CD14-positive monocyte (primary cell): ENCODE measurements around the gene AKR1C1. TPM values are rescaled to one million over a fixed set of nuclear protein-coding genes. Genes with fewer than 3 reads are reported as not detected.
"Not testable (repeated sequence)": the region's sequence is repeated elsewhere in the genome, so short reads cannot be mapped to it uniquely, and the experiment has no call there.

Source experiments
- DNase-seq, 3 donors: peaks; one replicate each; pipeline ENCODE4 v3.0.0-alpha.2; 2011 to 2022
- H2AFZ ChIP-seq: 2 replicates; pipeline ENCODE4 v1.6.0; 2012; ENCODE audit warnings: mild to moderate bottlenecking, low read depth, low read length, inconsistent platforms; ENCODE audit not compliant: insufficient read depth, poor library complexity, severe bottlenecking
- H3K27ac ChIP-seq, 2 donors: 1 replicate in 1 of 2; 2 replicates in 1 of 2; pipeline ENCODE4 v1.5.1; 2012 to 2013; ENCODE audit warnings: low read length in 2 of 2, control low read depth in 1 of 2, inconsistent platforms in 1 of 2, low read depth in 1 of 2, mild to moderate bottlenecking in 1 of 2
- H3K27me3 ChIP-seq, 2 donors: one replicate each; pipeline versions ENCODE4 v1.6.0 to v1.6.1; 2011 to 2013; ENCODE audit warnings: low read length in 2 of 2; ENCODE audit not compliant: control insufficient read depth in 2 of 2, insufficient read depth in 2 of 2
- H3K36me3 ChIP-seq, 2 donors: replicated peaks in 1 of 2; 1 replicate in 1 of 2; 2 replicates in 1 of 2; pipeline versions ENCODE4 v1.5.1 to v1.6.1; 2012 to 2013; ENCODE audit warnings: low read length in 2 of 2, control low read depth in 1 of 2, inconsistent platforms in 1 of 2, mild to moderate bottlenecking in 1 of 2; ENCODE audit not compliant: insufficient read depth in 2 of 2, control insufficient read depth in 1 of 2
- H3K4me1 ChIP-seq, 2 donors: 1 replicate in 1 of 2; 2 replicates in 1 of 2; pipeline versions ENCODE4 v1.5.1 to v1.6.1; 2012 to 2013; ENCODE audit warnings: low read length in 2 of 2, control low read depth in 1 of 2, inconsistent platforms in 1 of 2, mild to moderate bottlenecking in 1 of 2, moderate library complexity in 1 of 2; ENCODE audit not compliant: insufficient read depth in 2 of 2, control insufficient read depth in 1 of 2
- H3K4me2 ChIP-seq: replicated peaks from 2 replicates; pipeline ENCODE3; 2012; ENCODE audit warnings: low read length, moderate library complexity, mild to moderate bottlenecking; ENCODE audit not compliant: poor library complexity, severe bottlenecking; ENCODE audit errors: extremely low read depth
- H3K4me3 ChIP-seq, 3 experiments: fragments of 200-600 bp in 1 of 3; sonication (generic) in 1 of 3; replicated peaks in 1 of 3; 1 replicate in 2 of 3; 2 replicates in 1 of 3; pipeline ENCODE4 v1.5.1; 2011 to 2013; ENCODE audit warnings: low read length in 3 of 3, mild to moderate bottlenecking in 3 of 3, control low read depth in 2 of 3, low read depth in 2 of 3, inconsistent platforms in 1 of 3, moderate library complexity in 1 of 3
- H3K79me2 ChIP-seq: 2 replicates; pipeline ENCODE4 v1.6.0; 2012; ENCODE audit warnings: mild to moderate bottlenecking, control low read depth, inconsistent platforms, low read length, moderate library complexity; ENCODE audit not compliant: insufficient read depth
- H3K9ac ChIP-seq: 2 replicates; pipeline ENCODE4 v1.6.0; 2017; ENCODE audit warnings: low read length, mild to moderate bottlenecking; ENCODE audit not compliant: insufficient read depth, poor library complexity, severe bottlenecking
- H3K9me3 ChIP-seq, 2 donors: replicated peaks in 1 of 2; 1 replicate in 1 of 2; 2 replicates in 1 of 2; pipeline versions ENCODE4 v1.5.1 to v1.6.1; 2012 to 2013; ENCODE audit warnings: low read length in 2 of 2, control low read depth in 1 of 2; ENCODE audit not compliant: control insufficient read depth in 1 of 2, insufficient read depth in 1 of 2
- H4K20me1 ChIP-seq: 2 replicates; pipeline ENCODE4 v1.6.0; 2012; ENCODE audit warnings: mild to moderate bottlenecking, low read length, control low read depth, moderate library complexity; ENCODE audit not compliant: insufficient read depth
- H3K27ac Mint-ChIP-seq, 7 donors: one replicate each; pipeline ENCODE4 v1.8.0; 2020; ENCODE audit warnings: mild to moderate bottlenecking in 7 of 7, mixed read lengths in 7 of 7, moderate library complexity in 6 of 7, inconsistent platforms in 2 of 7
- H3K27me3 Mint-ChIP-seq, 3 donors: one replicate each; pipeline ENCODE4 v1.8.0; 2021 to 2022; ENCODE audit warnings: low read depth in 3 of 3, mild to moderate bottlenecking in 3 of 3, mixed read lengths in 3 of 3, moderate library complexity in 3 of 3, inconsistent platforms in 1 of 3
- H3K36me3 Mint-ChIP-seq, 2 donors: one replicate each; pipeline ENCODE4 v1.8.0; 2020; ENCODE audit warnings: mixed read lengths in 2 of 2, inconsistent platforms in 1 of 2, mild to moderate bottlenecking in 1 of 2
- H3K4me1 Mint-ChIP-seq: one replicate; pipeline ENCODE4 v1.8.0; 2020; ENCODE audit warnings: mild to moderate bottlenecking, mixed read lengths
- H3K4me3 Mint-ChIP-seq, 2 donors: one replicate each; pipeline ENCODE4 v1.8.0; 2020; ENCODE audit warnings: mild to moderate bottlenecking in 2 of 2, mixed read lengths in 2 of 2, moderate library complexity in 1 of 2
- H3K9me3 Mint-ChIP-seq, 7 donors: one replicate each; pipeline ENCODE4 v1.8.0; 2020 to 2022; ENCODE audit warnings: mixed read lengths in 7 of 7, mild to moderate bottlenecking in 6 of 7, moderate library complexity in 6 of 7, inconsistent platforms in 2 of 7
- WGBS: methylation state at CpG from one replicate; pipeline ENCODE4 v1.1.5; 2013; ENCODE audit warnings: missing lambda C conversion rate; ENCODE audit not compliant: insufficient coverage; 5-methylcytosine and 5-hydroxymethylcytosine counted together
- intact Hi-C, 2 donors: fragments of 100-400 bp; cut with micrococcal nuclease; formaldehyde crosslinking; loops; one replicate each; pipeline versions ENCODE4 v1.15.0 to v1.15.1; 2023
- polyA plus RNA-seq, 3 donors: library from polyadenylated mRNA; depleted of rRNA in 1 of 3; unstranded in 2 of 3; stranded (reverse) in 1 of 3; fragments of 300-500 nt in 2 of 3; fragments of >200 nt in 1 of 3; fragmentation: Illumina TruSeq in 2 of 3; gene quantifications; 1 replicate in 2 of 3; 2 replicates in 1 of 3; pipeline ENCODE4 v1.2.3, GENCODE V29; 2012 to 2021
- TF ChIP-seq, protein P1 (sequence below): fragments of 200-600 bp; IDR thresholded peaks from one replicate; pipeline ENCODE4 v1.8.0; 2022; ENCODE audit warnings: antibody characterized with exemption, mild to moderate bottlenecking

The AKR1C1 gene
- polyA plus RNA-seq, 3 donors: 0.07 to 0.85 TPM; not detected in 1

DNA sequence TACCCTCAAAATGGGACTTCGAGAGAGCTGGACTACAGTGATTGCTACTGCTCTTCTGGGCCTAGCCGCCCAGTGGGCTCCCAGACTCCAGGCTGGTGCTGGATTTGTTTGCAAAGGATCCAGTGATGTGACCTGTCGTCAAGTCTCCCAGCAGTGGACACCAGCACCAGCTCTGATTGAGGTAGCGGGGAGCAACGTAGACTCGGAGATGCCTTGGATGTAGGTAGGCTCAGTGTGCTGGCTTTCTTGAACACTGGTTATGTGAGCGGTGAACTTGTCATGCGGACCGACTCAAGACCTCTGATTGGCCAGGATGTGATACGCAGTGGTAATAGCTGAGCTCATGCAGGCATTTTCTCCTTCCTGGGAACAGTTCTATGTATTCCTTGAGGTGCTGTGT, 21.0 kb downstream of the AKR1C1 start:
- Histone ChIP-seq H3K36me3 (no peaks in the 10 kb centered on the region), H3K4me2 (no peak overlapping the region), H4K20me1 (no peaks in the 10 kb centered on the region), H3K27me3 (no peaks in the 10 kb centered on the region), H3K9me3 (no peaks in the 10 kb centered on the region), H3K27ac (no peak overlapping the region), H3K9ac (no peak overlapping the region), H3K4me3 (no peak overlapping the region), H3K79me2 (no peaks in the 10 kb centered on the region), H2AFZ (no peak overlapping the region), H3K4me1 (no peaks in the 10 kb centered on the region)
- Mint-ChIP-seq H3K4me3 (no peak overlapping the region), H3K9me3 (no peaks in the 10 kb centered on the region), H3K36me3 (no peaks in the 10 kb centered on the region), H3K27ac (no peak overlapping the region), H3K27me3 (peaks cover 1 to 2% (median 1%) of the 10 kb centered on the region in 3 donors), H3K4me1 (peaks cover 2% of the 10 kb centered on the region)
- DNase-seq: no peak
- intact Hi-C loops: no loop called here
- TF ChIP-seq, protein P1, sequence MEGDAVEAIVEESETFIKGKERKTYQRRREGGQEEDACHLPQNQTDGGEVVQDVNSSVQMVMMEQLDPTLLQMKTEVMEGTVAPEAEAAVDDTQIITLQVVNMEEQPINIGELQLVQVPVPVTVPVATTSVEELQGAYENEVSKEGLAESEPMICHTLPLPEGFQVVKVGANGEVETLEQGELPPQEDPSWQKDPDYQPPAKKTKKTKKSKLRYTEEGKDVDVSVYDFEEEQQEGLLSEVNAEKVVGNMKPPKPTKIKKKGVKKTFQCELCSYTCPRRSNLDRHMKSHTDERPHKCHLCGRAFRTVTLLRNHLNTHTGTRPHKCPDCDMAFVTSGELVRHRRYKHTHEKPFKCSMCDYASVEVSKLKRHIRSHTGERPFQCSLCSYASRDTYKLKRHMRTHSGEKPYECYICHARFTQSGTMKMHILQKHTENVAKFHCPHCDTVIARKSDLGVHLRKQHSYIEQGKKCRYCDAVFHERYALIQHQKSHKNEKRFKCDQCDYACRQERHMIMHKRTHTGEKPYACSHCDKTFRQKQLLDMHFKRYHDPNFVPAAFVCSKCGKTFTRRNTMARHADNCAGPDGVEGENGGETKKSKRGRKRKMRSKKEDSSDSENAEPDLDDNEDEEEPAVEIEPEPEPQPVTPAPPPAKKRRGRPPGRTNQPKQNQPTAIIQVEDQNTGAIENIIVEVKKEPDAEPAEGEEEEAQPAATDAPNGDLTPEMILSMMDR: no peak
- WGBS: 96% methylated on average over 10 of the region's 10 CpGs

- TF ChIP-seq, protein P1: no peak
- Histone ChIP-seq H3K36me3 (no peaks in the 10 kb centered on the region), H4K20me1 (no peaks in the 10 kb centered on the region), H3K9me3 (no peaks in the 10 kb centered on the region), H3K79me2 (no peaks in the 10 kb centered on the region), H3K4me1 (no peaks in the 10 kb centered on the region), H3K4me2 (no peak overlapping the region), H3K9ac (no peak overlapping the region), H3K27ac (no peak overlapping the region), H3K27me3 (no peaks in the 10 kb centered on the region), H3K4me3 (no peak overlapping the region), H2AFZ (no peak overlapping the region)
- intact Hi-C loops: no loop called here
- H3K4me3 Mint-ChIP-seq: no peak overlapping the region
- peaks cover 1 to 2% (median 1%) of the 10 kb centered on the region in 3 donors for H3K27me3 Mint-ChIP-seq
- DNase-seq: no peak
- 96% methylated on average over 6 of the region's 7 CpGs for WGBS
- H3K9me3 Mint-ChIP-seq: no peaks in the 10 kb centered on the region
- no peak overlapping the region for H3K27ac Mint-ChIP-seq
- H3K4me1 Mint-ChIP-seq: peaks cover 2% of the 10 kb centered on the region
- no peaks in the 10 kb centered on the region for H3K36me3 Mint-ChIP-seq
These were observed 21.9 kb downstream of the AKR1C1 start for GRCh38 chr10:4984971-4985594.

GRCh38 chr10:4988000-4988641, 24.9 kb downstream of the AKR1C1 start:
- H3K4me1 ChIP-seq, H3K4me3 ChIP-seq, H3K27ac ChIP-seq, H3K4me1 Mint-ChIP-seq, H3K36me3 Mint-ChIP-seq, H2AFZ ChIP-seq, intact Hi-C loops, H4K20me1 ChIP-seq, H3K9me3 ChIP-seq, H3K79me2 ChIP-seq, H3K9me3 Mint-ChIP-seq, H3K9ac ChIP-seq, H3K27me3 ChIP-seq, DNase-seq, H3K27me3 Mint-ChIP-seq, H3K4me2 ChIP-seq, H3K4me3 Mint-ChIP-seq, H3K27ac Mint-ChIP-seq, H3K36me3 ChIP-seq: not testable (repeated sequence)
- WGBS: 100% methylated on average over 1 of the region's 6 CpGs
